Mucosa of descending colon (tissue), 3 donors: ENCODE measurements around the gene STXBP1. TPM values are rescaled to one million over a fixed set of nuclear protein-coding genes. Genes with fewer than 3 reads are reported as not detected.
A peak's percentile ranks its signal among the peaks of the same experiment; 100 is the strongest.
"Not testable (repeated sequence)": the region's sequence is repeated elsewhere in the genome, so short reads cannot be mapped to it uniquely, and the experiment has no call there.

Experiments used
- ATAC-seq: fragments of 200-7000 bp; cut with Tn5 transposase; one replicate; pipeline ENCODE4 v1.9.1; 2020; ENCODE audit warnings: mild to moderate bottlenecking, moderate library complexity
- DNase-seq, 3 donors: peaks; one replicate each; pipeline ENCODE4 v3.0.0-alpha.2; 2020
- H3K36me3 ChIP-seq: fragments of 200-600 bp; one replicate; pipeline ENCODE4 v1.8.0; 2021; ENCODE audit warnings: low read depth, mild to moderate bottlenecking
- H3K4me1 ChIP-seq: fragments of 200-600 bp; one replicate; pipeline ENCODE4 v1.8.0; 2021; ENCODE audit warnings: low read depth, mild to moderate bottlenecking
- H3K4me3 ChIP-seq: fragments of 200-600 bp; one replicate; pipeline ENCODE4 v1.8.0; 2021; ENCODE audit warnings: mild to moderate bottlenecking
- H3K9me3 ChIP-seq: fragments of 200-600 bp; one replicate; pipeline ENCODE4 v1.8.0; 2021; ENCODE audit warnings: mild to moderate bottlenecking
- CTCF ChIP-seq: fragments of 200-600 bp; IDR thresholded peaks from one replicate; pipeline ENCODE4 v1.8.0; 2022; ENCODE audit warnings: antibody characterized with exemption, mild to moderate bottlenecking
- intact Hi-C, 2 donors: fragments of 100-400 bp; cut with DNase I in 1 of 2; cut with micrococcal nuclease in 1 of 2; formaldehyde crosslinking; loops; one replicate each; pipeline versions ENCODE4 v1.11.0 to v1.11.1; 2022; cut with DNase I, micrococcal nuclease
- total RNA-seq, 3 donors: library from RNA; stranded (reverse); fragmentation: NEBNext Ultra II Directional in 2 of 3; extraction: Animal tissue kit (Norgen Biotek cat#: 25700) in 2 of 3; gene quantifications; one replicate each; pipeline versions ENCODE4 v1.2.1 to v1.2.4, GENCODE V29; 2021 to 2023
- donor health status: DM: no; HTN: no; CAD: no; lungs with moderate emphysema.
- donor health status: DM: no; HTN: no; CAD: no.
- donor health status: DM: no; HTN: yes; CAD: no.

STXBP1 gene
- total RNA-seq, 3 donors from 2014 or later = 11.8 to 37.1 (median 17.1) TPM

GRCh38 chr9:127575875-127576778, 36.0 kb upstream of the STXBP1 start:
- Histone ChIP-seq H3K9me3 (no peaks in the 10 kb centered on the region), H3K4me3 (no peak overlapping the region), H3K4me1 (peaks cover 57% of the 10 kb centered on the region), H3K36me3 (no peaks in the 10 kb centered on the region)
- no peak for TF ChIP-seq CTCF
- ATAC-seq (peak; percentile 57), DNase-seq (peak in 2 of 3 donors; percentile 66 to 71)
- intact Hi-C loops = no loop called here

GRCh38 chr9:127577194-127577593, 34.9 kb upstream of the STXBP1 start:
- H3K9me3 ChIP-seq, ATAC-seq, H3K4me3 ChIP-seq, DNase-seq, intact Hi-C loops, H3K36me3 ChIP-seq: not testable (repeated sequence)
- H3K4me1 ChIP-seq = peaks cover 57% of the 10 kb centered on the region

GRCh38 chr9:127578627-127578951, 33.5 kb upstream of the STXBP1 start:
- intact Hi-C loops = no loop called here
- no peak overlapping the region for H3K4me3 ChIP-seq
- ATAC-seq (no peak), DNase-seq (no peak)
- no peaks in the 10 kb centered on the region for H3K9me3 ChIP-seq
- no peaks in the 10 kb centered on the region for H3K36me3 ChIP-seq
- TF ChIP-seq CTCF = no peak
- H3K4me1 ChIP-seq = peaks cover 44% of the 10 kb centered on the region

GRCh38 chr9:127578952-127579853, 32.9 kb upstream of the STXBP1 start:
- ATAC-seq = peak; percentile 89
- DNase-seq = peak; percentile 81 to 94 (median 85)
- H3K36me3 ChIP-seq = no peaks in the 10 kb centered on the region
- intact Hi-C loops = no loop called here
- TF ChIP-seq CTCF = peak; percentile 13
- peaks cover 38% of the 10 kb centered on the region for H3K4me1 ChIP-seq
- H3K9me3 ChIP-seq = no peaks in the 10 kb centered on the region
- no peak overlapping the region for H3K4me3 ChIP-seq

- intact Hi-C loops = no loop called here
- peaks cover 26% of the 10 kb centered on the region for H3K4me1 ChIP-seq
- no peaks in the 10 kb centered on the region for H3K36me3 ChIP-seq
- no peak for TF ChIP-seq CTCF
- H3K9me3 ChIP-seq = no peaks in the 10 kb centered on the region
- DNase-seq (no peak), ATAC-seq (no peak)
- no peak overlapping the region for H3K4me3 ChIP-seq
Measured at GRCh38 chr9:127580366-127580765, 31.7 kb upstream of the STXBP1 start.
